IMR-90 (cell line): ENCODE measurements around the gene MRGPRX1. TPM values are rescaled to one million over a fixed set of nuclear protein-coding genes. Genes with fewer than 3 reads are reported as not detected.

Experiments
- ATAC-seq: fragments of 200-7000 bp; cut with Tn5 transposase; 2 replicates; pipeline ENCODE4 v1.9.1; 2020; ENCODE audit warnings: low read depth, mild to moderate bottlenecking, moderate library complexity
- BruUV-seq: library from RNA; stranded (reverse); fragments of 400-500 nt; replicated peaks from 2 replicates; lab custom pipeline; 2021; lab: Mats Ljungman, UMichigan
- CTCF ChIA-PET: fragments of 300-600 bp; formaldehyde crosslinking; extraction: SDS; loops from one replicate; lab custom pipeline; 2021; ENCODE audit warnings: antibody characterized with exemption; lab: Yijun Ruan, JAX
- POLR2A ChIA-PET: fragments of 300-600 bp; sonication (Branson Sonifier 250); formaldehyde crosslinking; loops from one replicate; lab custom pipeline; 2022; ENCODE audit warnings: antibody characterized with exemption; ENCODE audit not compliant: unreplicated experiment; lab: Charles Lee
- DNase-seq: peaks from one replicate; pipeline ENCODE4 v3.0.0; 2013
- H2AFZ ChIP-seq: replicated peaks from 2 replicates; pipeline ENCODE3; 2013; ENCODE audit warnings: low read length, mild to moderate bottlenecking; ENCODE audit not compliant: poor library complexity
- H2AK5ac ChIP-seq: 2 replicates; pipeline ENCODE4 v1.6.1; 2013; ENCODE audit warnings: low read depth, low read length, inconsistent platforms
- H2AK9ac ChIP-seq: replicated peaks from 2 replicates; pipeline ENCODE3; 2013; ENCODE audit warnings: mild to moderate bottlenecking, low read depth, low read length, moderate library complexity; ENCODE audit not compliant: poor library complexity
- H2BK120ac ChIP-seq: 2 replicates; pipeline ENCODE4 v1.6.1; 2013; ENCODE audit warnings: low read depth, low read length, inconsistent platforms
- H2BK15ac ChIP-seq: 3 replicates; pipeline ENCODE4 v1.6.1; 2013; ENCODE audit warnings: low read depth, low read length, inconsistent platforms
- H2BK20ac ChIP-seq: 2 replicates; pipeline ENCODE4 v1.6.1; 2013; ENCODE audit warnings: low read depth, mild to moderate bottlenecking, inconsistent platforms, low read length, moderate library complexity
- H2BK5ac ChIP-seq: 2 replicates; pipeline ENCODE4 v1.6.1; 2013; ENCODE audit warnings: mild to moderate bottlenecking, low read depth, low read length, inconsistent platforms; ENCODE audit not compliant: poor library complexity, severe bottlenecking
- H3K14ac ChIP-seq: replicated peaks from 2 replicates; pipeline ENCODE4 v1.6.1; 2013; ENCODE audit warnings: low read depth, low read length, inconsistent platforms
- H3K18ac ChIP-seq: 2 replicates; pipeline ENCODE4 v1.6.1; 2013; ENCODE audit warnings: low read depth, low read length, control low read depth
- H3K23ac ChIP-seq: 2 replicates; pipeline ENCODE4 v1.6.1; 2013; ENCODE audit warnings: low read depth, low read length, inconsistent platforms
- H3K27ac ChIP-seq: 2 replicates; pipeline ENCODE4 v1.5.1; 2013; ENCODE audit warnings: mild to moderate bottlenecking, control low read depth, low read length; ENCODE audit not compliant: insufficient read depth
- H3K27me3 ChIP-seq: 2 replicates; pipeline ENCODE4 v1.6.1; 2013; ENCODE audit warnings: low read length; ENCODE audit not compliant: control insufficient read depth, insufficient read depth
- H3K36me3 ChIP-seq: 2 replicates; pipeline ENCODE4 v1.6.1; 2013; ENCODE audit warnings: low read length, mixed read lengths; ENCODE audit not compliant: control insufficient read depth, insufficient read depth
- H3K4ac ChIP-seq: 2 replicates; pipeline ENCODE4 v1.6.1; 2013; ENCODE audit warnings: low read depth, low read length, inconsistent platforms
- H3K4me1 ChIP-seq: 2 replicates; pipeline ENCODE4 v1.6.1; 2013; ENCODE audit warnings: low read length, mixed read lengths; ENCODE audit not compliant: control insufficient read depth, insufficient read depth
- H3K4me2 ChIP-seq: 2 replicates; pipeline ENCODE4 v1.6.1; 2013; ENCODE audit warnings: low read depth, mild to moderate bottlenecking, control low read depth, low read length, moderate library complexity
- H3K4me3 ChIP-seq: 2 replicates; pipeline ENCODE4 v1.5.1; 2013; ENCODE audit warnings: low read depth, mild to moderate bottlenecking, control low read depth, low read length, moderate library complexity; ENCODE audit not compliant: insufficient read depth
- H3K56ac ChIP-seq: 2 replicates; pipeline ENCODE4 v1.6.1; 2013; ENCODE audit warnings: low read length, inconsistent platforms; ENCODE audit not compliant: insufficient read depth; ENCODE audit errors: extremely low read depth
- H3K79me1 ChIP-seq, 2 experiments: 2 replicates each; pipeline ENCODE4 v1.6.1; 2013; ENCODE audit warnings: low read length in 2 of 2, inconsistent platforms in 1 of 2, low read depth in 1 of 2
- H3K9ac ChIP-seq: 2 replicates; pipeline ENCODE4 v1.6.1; 2013; ENCODE audit warnings: low read depth, low read length, control low read depth
- H3K9me1 ChIP-seq: 2 replicates; pipeline ENCODE4 v1.6.1; 2013; ENCODE audit warnings: low read length, inconsistent platforms; ENCODE audit not compliant: insufficient read depth
- H3K9me3 ChIP-seq: 2 replicates; pipeline ENCODE4 v1.6.1; 2013; ENCODE audit warnings: low read length; ENCODE audit not compliant: control insufficient read depth, insufficient read depth
- H4K20me1 ChIP-seq: 2 replicates; pipeline ENCODE4 v1.6.1; 2013; ENCODE audit warnings: low read length, inconsistent platforms; ENCODE audit not compliant: insufficient read depth
- H4K5ac ChIP-seq: 2 replicates; pipeline ENCODE4 v1.6.1; 2013; ENCODE audit warnings: mild to moderate bottlenecking, low read depth, low read length, control low read depth
- H4K8ac ChIP-seq, 2 experiments: 2 replicates each; pipeline ENCODE4 v1.6.1; 2013; ENCODE audit warnings: low read depth in 2 of 2, low read length in 2 of 2, control low read depth in 1 of 2, inconsistent platforms in 1 of 2
- H4K91ac ChIP-seq: 2 replicates; pipeline ENCODE4 v1.6.1; 2013; ENCODE audit warnings: low read depth, low read length, inconsistent platforms; ENCODE audit not compliant: insufficient read depth
- CEBPB ChIP-seq: IDR thresholded peaks from 2 replicates; pipeline ENCODE4 v1.6.1; 2012; ENCODE audit warnings: low read depth, low read length, improper control_type of control experiment
- CHD1 ChIP-seq: IDR thresholded peaks from 2 replicates; pipeline ENCODE4 v1.6.1; 2012; ENCODE audit warnings: low read depth, low read length, improper control_type of control experiment
- CTCF ChIP-seq: conservative IDR thresholded peaks from 2 replicates; pipeline ENCODE4 v1.5.1; 2012; ENCODE audit warnings: mild to moderate bottlenecking, low read depth, low read length, improper control_type of control experiment
- ELK1 ChIP-seq: fragments of 150-350 bp; IDR thresholded peaks from 2 replicates; pipeline ENCODE4 v1.6.1; 2016; ENCODE audit warnings: low read depth, mild to moderate bottlenecking, low read length, moderate library complexity, borderline replicate concordance
- FOS ChIP-seq: fragments of 150-350 bp; IDR thresholded peaks from 2 replicates; pipeline ENCODE4 v1.6.1; 2016; ENCODE audit warnings: low read depth, low read length
- MAZ ChIP-seq: IDR thresholded peaks from 2 replicates; pipeline ENCODE4 v1.6.1; 2012; ENCODE audit warnings: low read depth, mild to moderate bottlenecking, low read length, improper control_type of control experiment, moderate library complexity, borderline replicate concordance
- NFE2L2 ChIP-seq: fragments of 150-350 bp; IDR thresholded peaks from 2 replicates; pipeline ENCODE4 v1.6.1; 2016; ENCODE audit warnings: low read depth, mild to moderate bottlenecking, low read length
- POLR2A ChIP-seq: IDR thresholded peaks from 2 replicates; pipeline ENCODE4 v1.6.1; 2012; ENCODE audit warnings: mild to moderate bottlenecking, low read depth, low read length
- RAD21 ChIP-seq: IDR thresholded peaks from 2 replicates; pipeline ENCODE4 v1.6.1; 2012; ENCODE audit warnings: low read length, improper control_type of control experiment
- RCOR1 ChIP-seq: IDR thresholded peaks from 2 replicates; pipeline ENCODE4 v1.6.1; 2012; ENCODE audit warnings: mild to moderate bottlenecking, low read length, improper control_type of control experiment; ENCODE audit not compliant: insufficient replicate concordance
- RFX5 ChIP-seq: IDR thresholded peaks from 2 replicates; pipeline ENCODE4 v1.8.0; 2012; ENCODE audit warnings: low read depth, mild to moderate bottlenecking, low read length, moderate library complexity
- SMC3 ChIP-seq: fragments of 150-350 bp; IDR thresholded peaks from 2 replicates; pipeline ENCODE4 v1.6.1; 2016; ENCODE audit warnings: low read depth, mild to moderate bottlenecking, antibody characterized with exemption, low read length, moderate library complexity
- USF2 ChIP-seq: fragments of 150-350 bp; IDR thresholded peaks from 2 replicates; pipeline ENCODE4 v1.6.1; 2017; ENCODE audit warnings: mild to moderate bottlenecking, antibody characterized with exemption, low read length, low read depth
- WGBS, 2 experiments: methylation state at CpG; one replicate each; pipeline versions ENCODE4 v1.1.5 to v1.1.7; 2013; ENCODE audit warnings: missing lambda C conversion rate in 2 of 2; ENCODE audit not compliant: insufficient read length in 1 of 2; ENCODE audit errors: extremely low coverage in 2 of 2; 5-methylcytosine and 5-hydroxymethylcytosine counted together
- dilution Hi-C: fragments of 300-500 bp; cut with HindIII; formaldehyde crosslinking; loops from one replicate; pipeline ENCODE4 v1.14.3; 2018; ENCODE audit warnings: low sequenced_read_pairs; ENCODE audit not compliant: unreplicated experiment
- in situ Hi-C: fragments of 300-500 bp; cut with MboI; formaldehyde crosslinking; loops from 3 replicates; pipeline ENCODE4 v1.14.3; 2019; ENCODE audit warnings: low sequenced_read_pairs, inconsistent platforms, mixed read lengths
- intact Hi-C: fragments of 100-400 bp; cut with micrococcal nuclease; formaldehyde crosslinking; loops from 2 replicates; pipeline ENCODE4 v1.10.0; 2022
- polyA plus RNA-seq, 3 experiments: library from polyadenylated mRNA; depleted of rRNA; stranded (reverse); fragments of >200 nt; gene quantifications; 2 replicates each; pipeline ENCODE4 v1.2.3, GENCODE V29; 2012; ENCODE audit warnings: low replicate concordance in 1 of 3
- total RNA-seq: library from RNA; depleted of rRNA; stranded (reverse); fragments of >200 nt; gene quantifications from 2 replicates; pipeline ENCODE4 v1.2.3, GENCODE V29; 2012

MRGPRX1 gene
- total and polyA plus RNA-seq, 2 of the 4 experiments (the other 2 are of a cell fraction): not detected

GRCh38 chr11:18890615-18891014, 48.6 kb downstream of the MRGPRX1 start:
- dilution Hi-C loops (no loop called here), intact Hi-C loops (no loop called here), in situ Hi-C loops (no loop called here)
- Histone ChIP-seq H2AFZ (no peak overlapping the region), H2BK120ac (no peak overlapping the region), H4K8ac (no peak overlapping the region), H2BK5ac (no peak overlapping the region), H3K4me1 (no peaks in the 10 kb centered on the region), H4K5ac (no peak overlapping the region), H3K9me1 (no peaks in the 10 kb centered on the region), H3K56ac (no peak overlapping the region), H3K4ac (no peak overlapping the region), H3K36me3 (no peaks in the 10 kb centered on the region), H4K91ac (no peak overlapping the region), H3K9me3 (no peaks in the 10 kb centered on the region), H3K18ac (no peak overlapping the region), H3K4me3 (no peak overlapping the region), H2AK9ac (no peak overlapping the region), H2AK5ac (no peak overlapping the region), H4K20me1 (no peaks in the 10 kb centered on the region), H2BK20ac (no peak overlapping the region), H3K27me3 (no peaks in the 10 kb centered on the region), H3K9ac (no peak overlapping the region), H3K79me1 (no peaks in the 10 kb centered on the region), H3K23ac (no peak overlapping the region), H2BK15ac (no peak overlapping the region), H3K14ac (no peak overlapping the region), H3K4me2 (no peak overlapping the region), H3K27ac (no peak overlapping the region)
- WGBS, 2 experiments: no CpG with 5 or more reads among the region's 1 CpG
- DNase-seq: no peak
- no TSS peak for BruUV-seq
- no peak for TF ChIP-seq FOS
- TF ChIP-seq CHD1: no peak
- TF ChIP-seq POLR2A: no peak
- TF ChIP-seq ELK1: no peak
- no peak for TF ChIP-seq CTCF
- no peak for TF ChIP-seq RCOR1
- TF ChIP-seq RFX5: no peak
- no peak for TF ChIP-seq NFE2L2
- TF ChIP-seq SMC3: no peak
- no peak for TF ChIP-seq RAD21
- no peak for TF ChIP-seq CEBPB
- TF ChIP-seq USF2: no peak
- TF ChIP-seq MAZ: no peak
- no peak for ATAC-seq
- ChIA-PET POLR2A (no interaction called here), CTCF (no interaction called here)
